ENCODE results near the gene NSMCE1.
A peak's percentile ranks its signal among the peaks of the same experiment; 100 is the strongest.
"Not testable (repeated sequence)": the region's sequence is repeated elsewhere in the genome, so short reads cannot be mapped to it uniquely, and the experiment has no call there.

NSMCE1 gene

GRCh38 chr16:27211026-27211425, 57.5 kb downstream of the NSMCE1 start:
- DNase-seq = no peak

DNA sequence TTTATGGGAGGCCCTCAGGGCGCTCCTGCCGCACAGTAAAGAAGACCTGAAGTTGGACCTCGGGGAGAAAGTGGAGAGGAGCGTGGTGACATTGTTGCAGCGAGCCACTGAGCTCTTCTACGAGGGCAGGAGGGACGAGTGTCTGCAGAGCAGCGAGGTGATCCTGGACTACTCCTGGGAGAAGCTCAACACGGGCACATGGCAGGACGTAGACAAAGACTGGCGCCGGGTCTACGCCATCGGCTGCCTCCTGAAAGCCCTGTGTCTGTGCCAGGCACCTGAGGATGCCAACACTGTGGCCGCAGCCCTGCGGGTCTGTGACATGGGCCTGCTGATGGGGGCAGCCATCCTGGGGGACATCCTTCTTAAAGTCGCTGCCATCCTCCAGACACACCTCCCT, 58.4 kb downstream of the NSMCE1 start:
- no peak for DNase-seq

DNA sequence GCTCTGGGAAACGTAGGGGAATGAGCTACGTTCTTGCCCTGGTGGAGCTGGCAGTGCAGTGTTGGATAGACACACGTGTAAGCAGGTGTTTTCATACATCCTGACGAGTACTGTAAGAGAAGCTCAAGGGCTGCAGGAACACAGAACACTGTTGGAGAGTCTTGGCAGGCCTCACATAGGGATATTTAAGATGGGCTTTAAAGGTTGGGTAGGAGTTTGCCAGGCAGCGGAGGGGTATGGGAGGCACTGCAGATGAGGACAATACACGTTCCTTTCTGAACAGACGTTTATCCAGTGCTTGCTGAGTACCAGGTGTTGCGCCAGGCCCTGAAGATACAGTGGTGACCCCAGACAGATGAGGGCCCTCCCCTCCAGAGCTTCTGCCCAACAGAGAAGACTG, 59.0 kb downstream of the NSMCE1 start:
- no peak for DNase-seq

GRCh38 chr16:27208796-27209195, 59.8 kb downstream of the NSMCE1 start:
- no peak for DNase-seq

DNA sequence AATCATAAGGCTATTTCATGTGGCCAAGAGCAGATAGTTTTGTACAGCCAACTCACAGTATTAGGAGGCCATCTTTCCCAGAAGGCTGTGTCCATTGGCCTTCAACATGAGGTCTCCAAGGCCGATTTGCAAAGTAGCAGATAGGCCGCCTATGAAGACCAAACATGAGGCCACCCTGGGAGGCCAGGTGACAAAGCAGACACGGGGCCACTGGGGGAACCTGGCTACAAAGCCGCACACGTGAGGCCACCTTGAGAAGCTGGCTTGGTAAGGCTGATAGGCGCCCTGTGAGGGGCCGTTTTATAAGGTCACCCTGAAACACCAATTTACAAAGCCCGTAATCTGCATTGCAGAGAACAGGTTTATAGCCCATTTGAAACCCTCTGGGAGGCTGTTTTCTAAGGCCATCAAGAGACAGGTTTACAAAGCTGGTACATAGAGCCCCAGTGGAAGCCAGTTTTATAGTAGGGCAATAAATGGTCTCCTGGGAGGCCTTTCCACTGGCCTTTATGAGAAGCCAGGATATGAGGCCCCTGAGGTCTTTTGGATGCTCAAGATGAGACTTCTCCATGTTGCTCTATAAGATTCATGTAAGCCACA, 60.4 kb downstream of the NSMCE1 start:
- no peak for DNase-seq

DNA sequence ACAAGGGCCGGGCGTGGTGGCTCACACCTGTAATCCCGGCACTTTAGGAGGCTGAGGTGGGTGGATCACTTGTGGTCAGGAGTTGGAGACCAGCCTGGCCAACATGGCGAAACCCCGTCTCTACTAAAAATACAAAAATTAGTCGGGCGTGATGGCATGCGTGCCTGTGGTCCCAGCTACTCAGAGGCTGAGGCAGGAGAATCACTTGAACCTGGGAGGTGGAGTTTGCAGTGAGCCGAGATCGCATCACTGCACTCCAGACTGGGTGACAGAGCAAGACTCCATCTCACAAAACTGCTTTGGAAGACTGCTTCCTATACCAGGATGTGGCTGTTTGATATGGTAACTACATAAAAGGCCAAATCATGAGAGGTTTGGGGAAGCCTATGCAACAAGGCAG, 61.5 kb downstream of the NSMCE1 start:
- DNase-seq = not testable (repeated sequence)

DNA sequence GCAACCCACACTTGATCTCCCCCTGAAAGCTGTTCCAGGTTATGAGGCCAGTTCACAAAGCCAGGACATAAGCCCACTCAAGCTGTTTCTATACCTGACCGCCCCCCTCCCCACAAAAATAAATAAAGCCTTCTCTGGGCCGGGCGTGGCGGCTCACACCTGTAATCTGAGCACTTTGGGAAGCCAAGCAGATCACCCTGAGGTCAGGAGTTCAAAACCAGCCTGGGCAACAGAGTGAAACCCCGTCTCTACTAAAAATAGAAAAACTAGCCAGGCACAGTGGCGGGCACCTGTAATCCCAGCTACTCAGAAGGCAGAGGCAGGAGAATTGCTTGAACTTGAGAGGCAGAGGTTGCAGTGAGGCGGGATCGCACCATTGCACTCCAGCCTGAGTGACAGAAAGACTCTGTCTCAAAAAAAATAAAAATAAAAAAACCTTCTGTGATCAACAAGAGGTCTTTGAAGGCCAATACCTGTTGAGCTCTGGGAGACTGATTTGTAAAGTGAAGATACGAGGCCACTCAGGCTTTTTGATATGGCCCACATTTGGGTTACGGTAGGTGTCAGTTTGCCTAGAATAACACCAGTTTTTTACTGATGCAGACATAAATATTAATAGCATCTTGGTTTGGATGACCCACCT, 63.0 kb downstream of the NSMCE1 start:
- DNase-seq = no peak

DNA sequence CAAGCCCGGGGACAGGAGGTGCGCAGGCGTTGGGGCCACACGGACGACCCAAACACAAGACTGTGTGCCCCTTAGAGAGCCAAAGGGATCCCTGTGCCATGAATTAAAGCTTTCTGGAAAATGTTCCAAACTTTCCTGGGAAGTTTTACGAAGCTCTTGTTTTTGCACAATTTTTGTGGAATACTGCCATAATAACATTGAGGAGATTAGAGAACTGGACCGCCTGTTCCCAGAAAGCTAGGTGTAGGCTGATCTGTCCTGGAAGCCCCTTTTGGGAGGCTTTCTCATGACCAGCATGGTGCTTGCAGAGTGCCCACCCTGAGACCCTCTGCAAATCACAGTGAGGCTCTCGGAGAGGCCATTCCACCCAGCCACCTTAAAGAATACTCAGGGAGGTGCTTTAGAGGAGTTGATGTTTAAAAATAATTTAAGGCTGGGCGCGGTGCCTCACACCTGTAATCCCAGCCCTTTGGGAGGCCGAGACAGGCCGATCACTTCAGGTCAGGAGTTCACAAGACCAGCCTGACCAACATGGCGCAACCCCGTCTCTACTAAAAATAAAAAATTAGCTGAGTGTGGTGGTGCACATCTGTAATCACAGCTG, 64.2 kb downstream of the NSMCE1 start:
- DNase-seq = no peak

GRCh38 chr16:27203507-27204311, 64.9 kb downstream of the NSMCE1 start, which contains the start of gene KDM8:
KDM8 (plus strand) TSS chr16:27203526; CDS start chr16:27210124, 6,598 bp downstream.
- peak; percentile 99 for DNase-seq

- DNase-seq = peak; percentile 87 to 88
These were observed 65.6 kb downstream of the NSMCE1 start for GRCh38 chr16:27202923-27203506.

GRCh38 chr16:27200914-27201313, 67.7 kb downstream of the NSMCE1 start:
- DNase-seq = not testable (repeated sequence)

GRCh38 chr16:27199736-27200135, 68.8 kb downstream of the NSMCE1 start:
- DNase-seq = no peak

- DNase-seq = no peak
These were observed 69.4 kb downstream of the NSMCE1 start for GRCh38 chr16:27199235-27199586.

DNA sequence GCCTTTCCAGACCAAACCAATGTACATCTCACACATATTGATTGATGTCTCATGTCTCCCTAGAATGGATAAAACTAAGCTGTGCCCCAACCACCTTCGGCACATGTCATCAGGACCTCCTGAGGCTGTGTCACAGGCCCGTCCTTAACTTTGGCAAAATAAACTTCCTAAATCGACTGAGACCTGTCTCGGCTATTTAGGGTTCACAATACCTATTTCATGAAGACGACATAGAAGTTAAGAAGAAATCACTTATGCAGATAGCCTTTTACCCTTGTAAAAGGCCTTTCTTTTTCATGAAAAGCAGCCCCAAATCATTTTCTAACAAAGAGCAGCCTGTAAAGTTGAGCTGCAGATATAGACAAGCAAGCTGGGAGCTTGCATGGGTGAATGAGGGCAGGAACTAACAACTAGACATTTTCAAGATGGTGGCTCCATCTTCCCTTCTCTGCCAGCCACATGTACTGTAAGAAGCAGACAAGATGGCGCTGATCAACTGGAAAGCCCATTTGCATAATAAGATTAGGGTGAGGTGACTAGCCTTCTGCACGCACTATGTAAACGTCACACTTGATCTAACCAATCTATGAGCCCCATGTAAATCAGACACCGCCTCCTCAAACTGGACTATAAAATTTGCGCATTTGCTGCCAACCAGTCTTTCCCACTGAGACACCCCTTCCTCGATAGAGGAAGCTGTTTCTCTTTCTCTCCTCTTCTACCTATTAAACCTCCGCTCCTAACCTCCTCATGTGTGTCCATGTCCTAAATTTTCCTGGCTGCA, 69.9 kb downstream of the NSMCE1 start:
- no peak for DNase-seq

- no peak for DNase-seq
These were observed 71.6 kb downstream of the NSMCE1 start for GRCh38 chr16:27197004-27197403.

- peak; percentile 33 to 40 for DNase-seq
These were observed 72.5 kb downstream of the NSMCE1 start for GRCh38 chr16:27195941-27196595.

GRCh38 chr16:27195076-27195741, 73.4 kb downstream of the NSMCE1 start:
- DNase-seq = no peak

- DNase-seq = no peak
These were observed 75.1 kb downstream of the NSMCE1 start for GRCh38 chr16:27193300-27193990.

GRCh38 chr16:27191352-27191924, 77.1 kb downstream of the NSMCE1 start:
- DNase-seq = no peak

GRCh38 chr16:27190316-27190871, 78.2 kb downstream of the NSMCE1 start:
- DNase-seq = no peak
